Right lobe of liver (tissue), 4 donors: ENCODE results near the gene MKS1.

ENCODE experiments used
- POLR2A ChIP-seq: fragments of 450-650 bp; IDR thresholded peaks from one replicate; pipeline ENCODE4 v1.6.1; 2017; ENCODE audit warnings: antibody characterized with exemption, mild to moderate bottlenecking
- TF ChIP-seq, protein P1 (sequence below), 4 donors: fragments of 200-600 bp in 3 of 4; fragments of 450-650 bp in 1 of 4; IDR thresholded peaks; one replicate each; pipeline versions ENCODE4 v1.5.1 to v1.8.0; 2016 to 2022; ENCODE audit warnings: antibody characterized with exemption in 4 of 4, mild to moderate bottlenecking in 2 of 4
- donor health status: DM: no; HTN: no; CAD: no.
- donor health status: DM: no; HTN: no; CAD: no.
- donor health status: DM: no; HTN: yes; CAD: no.

DNA sequence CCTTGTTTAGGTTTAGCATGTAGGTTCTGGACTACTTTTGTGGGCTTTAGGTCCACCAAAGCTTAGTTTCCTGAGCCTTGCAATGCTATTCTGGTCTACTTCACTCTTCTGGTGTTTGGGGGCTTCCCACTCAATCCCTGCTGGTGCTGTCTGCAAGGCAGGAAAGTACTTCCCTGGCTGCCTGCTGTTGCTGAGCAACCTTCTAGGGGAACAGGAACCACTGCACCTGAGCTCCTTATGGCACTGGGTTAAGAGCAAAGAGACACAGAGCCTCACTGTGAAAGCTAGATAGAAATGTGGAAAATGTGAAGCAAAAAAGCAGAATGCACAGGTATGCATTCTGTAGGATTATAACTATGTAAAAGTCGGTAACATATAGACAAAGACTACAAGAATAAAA is 44.7 kb upstream of the MKS1 start:
- TF ChIP-seq, protein P1, sequence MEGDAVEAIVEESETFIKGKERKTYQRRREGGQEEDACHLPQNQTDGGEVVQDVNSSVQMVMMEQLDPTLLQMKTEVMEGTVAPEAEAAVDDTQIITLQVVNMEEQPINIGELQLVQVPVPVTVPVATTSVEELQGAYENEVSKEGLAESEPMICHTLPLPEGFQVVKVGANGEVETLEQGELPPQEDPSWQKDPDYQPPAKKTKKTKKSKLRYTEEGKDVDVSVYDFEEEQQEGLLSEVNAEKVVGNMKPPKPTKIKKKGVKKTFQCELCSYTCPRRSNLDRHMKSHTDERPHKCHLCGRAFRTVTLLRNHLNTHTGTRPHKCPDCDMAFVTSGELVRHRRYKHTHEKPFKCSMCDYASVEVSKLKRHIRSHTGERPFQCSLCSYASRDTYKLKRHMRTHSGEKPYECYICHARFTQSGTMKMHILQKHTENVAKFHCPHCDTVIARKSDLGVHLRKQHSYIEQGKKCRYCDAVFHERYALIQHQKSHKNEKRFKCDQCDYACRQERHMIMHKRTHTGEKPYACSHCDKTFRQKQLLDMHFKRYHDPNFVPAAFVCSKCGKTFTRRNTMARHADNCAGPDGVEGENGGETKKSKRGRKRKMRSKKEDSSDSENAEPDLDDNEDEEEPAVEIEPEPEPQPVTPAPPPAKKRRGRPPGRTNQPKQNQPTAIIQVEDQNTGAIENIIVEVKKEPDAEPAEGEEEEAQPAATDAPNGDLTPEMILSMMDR (IDR thresholded peaks at IDR 0.05), result no peak
- TF ChIP-seq POLR2A, result no peak
